HepG2 (cell line): ENCODE results near the gene NABP2. TPM values are rescaled to one million over a fixed set of nuclear protein-coding genes. Genes with fewer than 3 reads are reported as not detected.
A peak's percentile ranks its signal among the peaks of the same experiment; 100 is the strongest.

Experiments used
- ATAC-seq: fragments of 200-7000 bp; cut with Tn5 transposase; 3 replicates; pipeline ENCODE4 v1.9.1; 2020; ENCODE audit warnings: mild to moderate bottlenecking, moderate library complexity
- BruUV-seq: library from RNA; stranded (reverse); fragments of 400-500 nt; replicated peaks from 2 replicates; lab custom pipeline; 2021; lab: Mats Ljungman, UMichigan
- CTCF ChIA-PET: fragments of 300-600 bp; formaldehyde crosslinking; extraction: SDS; loops from one replicate; lab custom pipeline; 2021; ENCODE audit warnings: low total read pairs, inconsistent platforms, low intra/inter-chr PET ratio; lab: Yijun Ruan, JAX
- POLR2A ChIA-PET: fragments of 350-600 bp; sonication (Branson Sonifier 250); formaldehyde crosslinking; loops from one replicate; lab custom pipeline; 2020; ENCODE audit warnings: antibody characterized with exemption, inconsistent platforms; lab: Yijun Ruan, JAX
- DNase-seq: peaks from one replicate; pipeline ENCODE4 v3.0.0-alpha.2; 2015; ENCODE audit warnings: low spot score
- FAIRE-seq: peaks from 3 replicates; lab custom pipeline; 2011; peaks lifted over from hg19 to GRCh38; lab: Jason Lieb, UNC
- H2AFZ ChIP-seq: one replicate; pipeline ENCODE4 v1.6.1; 2011; ENCODE audit warnings: low read length, inconsistent platforms
- H3K27ac ChIP-seq: fragments of 300-600 bp; 3 replicates; pipeline ENCODE4 v1.8.0; 2011; ENCODE audit warnings: mixed run types, mild to moderate bottlenecking, mixed read lengths, low read length, inconsistent platforms; ENCODE audit not compliant: insufficient read depth; ENCODE audit errors: extremely low read length
- H3K27me3 ChIP-seq, 2 experiments: fragments of 200-600 bp in 1 of 2; 2 replicates in 1 of 2; 3 replicates in 1 of 2; pipeline versions ENCODE4 v1.6.0 to v1.8.0; 2011; ENCODE audit warnings: low read length in 2 of 2, mild to moderate bottlenecking in 2 of 2, moderate library complexity in 2 of 2, inconsistent platforms in 1 of 2; ENCODE audit not compliant: insufficient read depth in 2 of 2, control insufficient read depth in 1 of 2
- H3K36me3 ChIP-seq, 2 experiments: fragments of 200-600 bp in 1 of 2; replicated peaks in 1 of 2; 2 replicates in 1 of 2; 3 replicates in 1 of 2; pipeline versions ENCODE4 v1.5.1 to v1.8.0; 2011; ENCODE audit warnings: low read length in 2 of 2, inconsistent platforms in 1 of 2; ENCODE audit not compliant: insufficient read depth in 2 of 2, control insufficient read depth in 1 of 2
- H3K4me1 ChIP-seq: 2 replicates; pipeline ENCODE4 v1.5.1; 2012; ENCODE audit warnings: low read length, inconsistent platforms; ENCODE audit not compliant: insufficient read depth
- H3K4me2 ChIP-seq: 2 replicates; pipeline ENCODE4 v1.6.0; 2011; ENCODE audit warnings: low read depth, low read length, inconsistent platforms
- H3K4me3 ChIP-seq, 3 experiments: fragments of 200-600 bp in 1 of 3; sonication (generic), shearing (Covaris generic) in 1 of 3; replicated peaks in 1 of 3; 2 replicates each; pipeline ENCODE4 v1.5.1; 2011 to 2016; ENCODE audit warnings: low read length in 3 of 3, inconsistent platforms in 2 of 3, low read depth in 2 of 3, mild to moderate bottlenecking in 2 of 3, control low read depth in 1 of 3, mixed read lengths in 1 of 3; ENCODE audit not compliant: insufficient read depth in 1 of 3
- H3K79me2 ChIP-seq: one replicate; pipeline ENCODE4 v1.6.1; 2011; ENCODE audit warnings: low read length, inconsistent platforms; ENCODE audit not compliant: insufficient read depth
- H3K9ac ChIP-seq: 2 replicates; pipeline ENCODE4 v1.6.0; 2011; ENCODE audit warnings: mild to moderate bottlenecking, low read depth, low read length, inconsistent platforms; ENCODE audit not compliant: insufficient read depth
- H3K9me3 ChIP-seq: 2 replicates; pipeline ENCODE4 v1.5.1; 2012; ENCODE audit warnings: mild to moderate bottlenecking, low read length
- H4K20me1 ChIP-seq: 2 replicates; pipeline ENCODE4 v1.6.0; 2011; ENCODE audit warnings: inconsistent platforms, mild to moderate bottlenecking, low read length, moderate library complexity; ENCODE audit not compliant: insufficient read depth
- GABPB1 ChIP-seq: IDR thresholded peaks from 2 replicates; pipeline ENCODE4 v1.6.1; 2016; ENCODE audit warnings: mild to moderate bottlenecking, missing genetic modification reagents, moderate library complexity, missing compliant biosample characterization
- MAFK ChIP-seq, 2 experiments: IDR thresholded peaks in 1 of 2; conservative IDR thresholded peaks in 1 of 2; 2 replicates each; pipeline ENCODE4 v1.6.1; 2011; ENCODE audit warnings: improper control_type of control experiment in 2 of 2, low read length in 2 of 2
- SRF ChIP-seq: IDR thresholded peaks from 2 replicates; pipeline ENCODE4 v1.6.1; 2011; ENCODE audit warnings: mild to moderate bottlenecking, low read depth, low read length, moderate library complexity
- WGBS: methylation state at CpG from one replicate; pipeline ENCODE4 v1.1.6; 2017; ENCODE audit warnings: low lambda C conversion rate; 5-methylcytosine and 5-hydroxymethylcytosine counted together
- in situ Hi-C: cut with HindIII; loops from 2 replicates; pipeline ENCODE4 v1.10.0; 2017; ENCODE audit warnings: low pct_unique_long_range_greater_than_20kb; ENCODE audit not compliant: extremely low pct_ligation_motif_present
- intact Hi-C: fragments of 100-400 bp; cut with micrococcal nuclease; formaldehyde crosslinking; loops from one replicate; pipeline ENCODE4 v1.10.0; 2022; ENCODE audit not compliant: unreplicated experiment
- polyA plus RNA-seq, 8 experiments: library from polyadenylated mRNA; depleted of rRNA in 3 of 8; stranded (reverse) in 7 of 8; unstranded in 1 of 8; fragments of >200 nt; fragmentation: Illumina TruSeq in 4 of 8; extraction: Trizol in 4 of 8; gene quantifications; 2 replicates each; pipeline versions ENCODE4 v1.2.1 to v1.2.3, GENCODE V29; 2011 to 2016; ENCODE audit warnings: low read depth in 4 of 8, missing spikeins in 1 of 8, mixed read lengths in 1 of 8; ENCODE audit not compliant: insufficient read depth in 1 of 8
- total RNA-seq, 5 experiments: library from RNA; depleted of rRNA; stranded (reverse); fragments of >200 nt; fragmentation: Illumina TruSeq; extraction: Trizol; gene quantifications; 2 replicates each; pipeline ENCODE4 v1.2.3, GENCODE V29; 2016; ENCODE audit warnings: low read depth in 1 of 5
- TF ChIP-seq, protein P1 (sequence below): sonication (generic); formaldehyde crosslinking; IDR thresholded peaks from 2 replicates; pipeline ENCODE4 v1.9.0; 2022; ENCODE audit warnings: missing genetic modification reagents, mild to moderate bottlenecking, borderline replicate concordance
- TF ChIP-seq, protein P2 (sequence below): IDR thresholded peaks from 2 replicates; pipeline ENCODE4 v1.6.1; 2012; ENCODE audit warnings: low read length, improper control_type of control experiment
- TF ChIP-seq, protein P3 (sequence below): sonication (generic); formaldehyde crosslinking; IDR thresholded peaks from 2 replicates; pipeline ENCODE4 v1.9.0; 2021; ENCODE audit warnings: missing genetic modification reagents, borderline replicate concordance

The NABP2 gene
- total and polyA plus RNA-seq, 2 of the 13 experiments (the other 11 are each of a cell fraction or from before 2014, with no cell fraction given), result 33.2 to 35.5 TPM

DNA sequence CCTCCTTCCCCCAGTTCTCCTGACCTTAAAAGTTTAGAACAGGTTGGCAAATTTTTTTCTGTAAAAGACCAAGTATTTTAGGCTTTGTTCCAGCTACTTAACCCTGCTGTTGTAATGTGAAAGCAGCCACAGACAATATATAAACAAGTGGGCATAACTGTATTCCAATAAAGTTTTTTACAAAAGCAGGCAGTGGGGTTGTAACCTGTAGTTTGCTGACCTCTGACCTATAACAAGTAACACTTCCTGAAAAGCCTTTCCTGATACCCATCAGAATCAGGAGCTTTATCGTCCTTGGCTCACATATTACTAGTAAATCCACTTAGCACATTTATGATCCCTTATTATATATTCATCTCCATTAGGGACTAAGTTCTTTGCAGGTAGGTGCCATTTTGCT, 21.8 kb upstream of the NABP2 start (continued):
- TF ChIP-seq, protein P1, sequence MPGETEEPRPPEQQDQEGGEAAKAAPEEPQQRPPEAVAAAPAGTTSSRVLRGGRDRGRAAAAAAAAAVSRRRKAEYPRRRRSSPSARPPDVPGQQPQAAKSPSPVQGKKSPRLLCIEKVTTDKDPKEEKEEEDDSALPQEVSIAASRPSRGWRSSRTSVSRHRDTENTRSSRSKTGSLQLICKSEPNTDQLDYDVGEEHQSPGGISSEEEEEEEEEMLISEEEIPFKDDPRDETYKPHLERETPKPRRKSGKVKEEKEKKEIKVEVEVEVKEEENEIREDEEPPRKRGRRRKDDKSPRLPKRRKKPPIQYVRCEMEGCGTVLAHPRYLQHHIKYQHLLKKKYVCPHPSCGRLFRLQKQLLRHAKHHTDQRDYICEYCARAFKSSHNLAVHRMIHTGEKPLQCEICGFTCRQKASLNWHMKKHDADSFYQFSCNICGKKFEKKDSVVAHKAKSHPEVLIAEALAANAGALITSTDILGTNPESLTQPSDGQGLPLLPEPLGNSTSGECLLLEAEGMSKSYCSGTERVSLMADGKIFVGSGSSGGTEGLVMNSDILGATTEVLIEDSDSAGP (CRISPR knock-in tag), result no peak
- no peak for TF ChIP-seq GABPB1
- no peak for TF ChIP-seq SRF
- TF ChIP-seq, protein P2, sequence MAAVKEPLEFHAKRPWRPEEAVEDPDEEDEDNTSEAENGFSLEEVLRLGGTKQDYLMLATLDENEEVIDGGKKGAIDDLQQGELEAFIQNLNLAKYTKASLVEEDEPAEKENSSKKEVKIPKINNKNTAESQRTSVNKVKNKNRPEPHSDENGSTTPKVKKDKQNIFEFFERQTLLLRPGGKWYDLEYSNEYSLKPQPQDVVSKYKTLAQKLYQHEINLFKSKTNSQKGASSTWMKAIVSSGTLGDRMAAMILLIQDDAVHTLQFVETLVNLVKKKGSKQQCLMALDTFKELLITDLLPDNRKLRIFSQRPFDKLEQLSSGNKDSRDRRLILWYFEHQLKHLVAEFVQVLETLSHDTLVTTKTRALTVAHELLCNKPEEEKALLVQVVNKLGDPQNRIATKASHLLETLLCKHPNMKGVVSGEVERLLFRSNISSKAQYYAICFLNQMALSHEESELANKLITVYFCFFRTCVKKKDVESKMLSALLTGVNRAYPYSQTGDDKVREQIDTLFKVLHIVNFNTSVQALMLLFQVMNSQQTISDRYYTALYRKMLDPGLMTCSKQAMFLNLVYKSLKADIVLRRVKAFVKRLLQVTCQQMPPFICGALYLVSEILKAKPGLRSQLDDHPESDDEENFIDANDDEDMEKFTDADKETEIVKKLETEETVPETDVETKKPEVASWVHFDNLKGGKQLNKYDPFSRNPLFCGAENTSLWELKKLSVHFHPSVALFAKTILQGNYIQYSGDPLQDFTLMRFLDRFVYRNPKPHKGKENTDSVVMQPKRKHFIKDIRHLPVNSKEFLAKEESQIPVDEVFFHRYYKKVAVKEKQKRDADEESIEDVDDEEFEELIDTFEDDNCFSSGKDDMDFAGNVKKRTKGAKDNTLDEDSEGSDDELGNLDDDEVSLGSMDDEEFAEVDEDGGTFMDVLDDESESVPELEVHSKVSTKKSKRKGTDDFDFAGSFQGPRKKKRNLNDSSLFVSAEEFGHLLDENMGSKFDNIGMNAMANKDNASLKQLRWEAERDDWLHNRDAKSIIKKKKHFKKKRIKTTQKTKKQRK, result no peak

DNA sequence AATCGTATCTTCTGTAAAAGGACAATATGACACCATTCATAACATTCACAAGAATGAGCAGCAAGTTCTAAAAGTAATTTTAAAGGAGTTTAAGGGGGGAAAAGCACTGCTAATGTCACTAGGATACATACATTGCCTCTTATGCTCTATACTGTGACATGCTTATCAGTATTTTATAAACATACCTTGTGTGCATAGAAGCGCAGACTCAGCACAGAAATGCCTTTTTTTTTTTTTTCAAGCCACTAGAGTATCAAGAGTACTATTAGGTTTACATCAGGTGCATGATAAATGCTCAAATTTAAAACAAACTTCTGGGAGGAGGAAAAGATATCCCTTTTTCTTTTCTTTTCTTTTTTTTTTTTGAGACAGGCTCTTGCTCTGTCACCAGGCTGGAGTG, 21.3 kb upstream of the NABP2 start:
- Histone ChIP-seq H3K79me2 (no peaks in the 10 kb centered on the region), H3K36me3 (peaks cover 14 to 30% of the 10 kb centered on the region in 2 experiments), H3K4me2 (no peak overlapping the region), H3K27ac (no peak overlapping the region), H3K4me1 (no peaks in the 10 kb centered on the region), H3K9me3 (no peaks in the 10 kb centered on the region), H3K9ac (no peak overlapping the region), H2AFZ (no peak overlapping the region), H3K4me3 (no peak overlapping the region), H3K27me3 (no peaks in the 10 kb centered on the region), H4K20me1 (no peaks in the 10 kb centered on the region)
- DNase-seq (no peak), ATAC-seq (no peak), FAIRE-seq (no peak)
- ChIA-PET CTCF (no interaction called here), POLR2A (interaction anchor here (0.7 to 1.6 kb wide), 2 partner anchors 19 to 38 kb away, joined by 3 to 11 read pairs; partner anchors contain the start of gene RNF41)
- in situ Hi-C loops, result no loop called here
- intact Hi-C loops, result no loop called here
- 88% methylated on average over 2 of the region's 2 CpGs for WGBS
- TF ChIP-seq, protein P3, sequence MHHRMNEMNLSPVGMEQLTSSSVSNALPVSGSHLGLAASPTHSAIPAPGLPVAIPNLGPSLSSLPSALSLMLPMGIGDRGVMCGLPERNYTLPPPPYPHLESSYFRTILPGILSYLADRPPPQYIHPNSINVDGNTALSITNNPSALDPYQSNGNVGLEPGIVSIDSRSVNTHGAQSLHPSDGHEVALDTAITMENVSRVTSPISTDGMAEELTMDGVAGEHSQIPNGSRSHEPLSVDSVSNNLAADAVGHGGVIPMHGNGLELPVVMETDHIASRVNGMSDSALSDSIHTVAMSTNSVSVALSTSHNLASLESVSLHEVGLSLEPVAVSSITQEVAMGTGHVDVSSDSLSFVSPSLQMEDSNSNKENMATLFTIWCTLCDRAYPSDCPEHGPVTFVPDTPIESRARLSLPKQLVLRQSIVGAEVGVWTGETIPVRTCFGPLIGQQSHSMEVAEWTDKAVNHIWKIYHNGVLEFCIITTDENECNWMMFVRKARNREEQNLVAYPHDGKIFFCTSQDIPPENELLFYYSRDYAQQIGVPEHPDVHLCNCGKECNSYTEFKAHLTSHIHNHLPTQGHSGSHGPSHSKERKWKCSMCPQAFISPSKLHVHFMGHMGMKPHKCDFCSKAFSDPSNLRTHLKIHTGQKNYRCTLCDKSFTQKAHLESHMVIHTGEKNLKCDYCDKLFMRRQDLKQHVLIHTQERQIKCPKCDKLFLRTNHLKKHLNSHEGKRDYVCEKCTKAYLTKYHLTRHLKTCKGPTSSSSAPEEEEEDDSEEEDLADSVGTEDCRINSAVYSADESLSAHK (CRISPR knock-in tag), result no peak
- TF ChIP-seq MAFK (conservative IDR thresholded peaks at IDR 0.05 in 1 of 2, IDR thresholded peaks at IDR 0.05 in 1 of 2; ENCODE audit: low read length in 2 of 2), result peak in 1 of 2 experiments; percentile 26; a peak in 1 of 4 replicates
- no TSS peak for BruUV-seq
